C4-2B (cell line): Measurements from ENCODE around the gene SOCS6.

Experiments
- H3K27ac ChIP-seq: fragments of 450-650 bp; 2 replicates; pipeline ENCODE4 v1.5.1; 2017
- ZFX ChIP-seq: fragments of 450-650 bp; IDR thresholded peaks from 2 replicates; pipeline ENCODE4 v1.6.1; 2017
- TF ChIP-seq, protein P1 (sequence below): fragments of 450-650 bp; conservative IDR thresholded peaks from 2 replicates; pipeline ENCODE4 v1.5.1; 2017; ENCODE audit warnings: mild to moderate bottlenecking

Gene SOCS6

DNA sequence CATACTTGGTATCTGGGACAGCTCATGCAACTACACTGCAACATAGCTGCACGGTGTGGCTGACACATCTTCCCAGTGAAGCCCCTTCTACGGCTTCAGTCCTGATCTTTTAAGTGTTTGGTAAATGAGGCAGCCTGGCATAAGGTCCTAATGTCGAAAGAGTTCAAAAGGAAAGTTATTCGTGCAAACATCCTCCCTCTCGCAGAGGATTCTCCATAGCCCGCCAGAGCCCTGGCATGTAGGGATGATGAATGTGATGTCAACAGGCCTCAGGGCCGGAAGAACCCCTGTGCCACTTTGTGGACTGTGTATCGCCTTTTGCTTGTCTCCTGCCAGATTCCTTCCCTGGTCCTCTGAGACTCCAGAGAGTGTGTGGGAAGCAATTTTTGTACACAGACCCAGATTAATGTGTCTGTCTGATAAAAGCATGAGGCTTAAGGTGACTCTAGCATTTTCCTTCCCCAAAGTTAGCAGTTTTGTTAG is 88.5 kb downstream of the SOCS6 start:
- H3K27ac ChIP-seq: no peak overlapping the region
- TF ChIP-seq, protein P1, sequence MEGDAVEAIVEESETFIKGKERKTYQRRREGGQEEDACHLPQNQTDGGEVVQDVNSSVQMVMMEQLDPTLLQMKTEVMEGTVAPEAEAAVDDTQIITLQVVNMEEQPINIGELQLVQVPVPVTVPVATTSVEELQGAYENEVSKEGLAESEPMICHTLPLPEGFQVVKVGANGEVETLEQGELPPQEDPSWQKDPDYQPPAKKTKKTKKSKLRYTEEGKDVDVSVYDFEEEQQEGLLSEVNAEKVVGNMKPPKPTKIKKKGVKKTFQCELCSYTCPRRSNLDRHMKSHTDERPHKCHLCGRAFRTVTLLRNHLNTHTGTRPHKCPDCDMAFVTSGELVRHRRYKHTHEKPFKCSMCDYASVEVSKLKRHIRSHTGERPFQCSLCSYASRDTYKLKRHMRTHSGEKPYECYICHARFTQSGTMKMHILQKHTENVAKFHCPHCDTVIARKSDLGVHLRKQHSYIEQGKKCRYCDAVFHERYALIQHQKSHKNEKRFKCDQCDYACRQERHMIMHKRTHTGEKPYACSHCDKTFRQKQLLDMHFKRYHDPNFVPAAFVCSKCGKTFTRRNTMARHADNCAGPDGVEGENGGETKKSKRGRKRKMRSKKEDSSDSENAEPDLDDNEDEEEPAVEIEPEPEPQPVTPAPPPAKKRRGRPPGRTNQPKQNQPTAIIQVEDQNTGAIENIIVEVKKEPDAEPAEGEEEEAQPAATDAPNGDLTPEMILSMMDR: no peak
- no peak for TF ChIP-seq ZFX

DNA sequence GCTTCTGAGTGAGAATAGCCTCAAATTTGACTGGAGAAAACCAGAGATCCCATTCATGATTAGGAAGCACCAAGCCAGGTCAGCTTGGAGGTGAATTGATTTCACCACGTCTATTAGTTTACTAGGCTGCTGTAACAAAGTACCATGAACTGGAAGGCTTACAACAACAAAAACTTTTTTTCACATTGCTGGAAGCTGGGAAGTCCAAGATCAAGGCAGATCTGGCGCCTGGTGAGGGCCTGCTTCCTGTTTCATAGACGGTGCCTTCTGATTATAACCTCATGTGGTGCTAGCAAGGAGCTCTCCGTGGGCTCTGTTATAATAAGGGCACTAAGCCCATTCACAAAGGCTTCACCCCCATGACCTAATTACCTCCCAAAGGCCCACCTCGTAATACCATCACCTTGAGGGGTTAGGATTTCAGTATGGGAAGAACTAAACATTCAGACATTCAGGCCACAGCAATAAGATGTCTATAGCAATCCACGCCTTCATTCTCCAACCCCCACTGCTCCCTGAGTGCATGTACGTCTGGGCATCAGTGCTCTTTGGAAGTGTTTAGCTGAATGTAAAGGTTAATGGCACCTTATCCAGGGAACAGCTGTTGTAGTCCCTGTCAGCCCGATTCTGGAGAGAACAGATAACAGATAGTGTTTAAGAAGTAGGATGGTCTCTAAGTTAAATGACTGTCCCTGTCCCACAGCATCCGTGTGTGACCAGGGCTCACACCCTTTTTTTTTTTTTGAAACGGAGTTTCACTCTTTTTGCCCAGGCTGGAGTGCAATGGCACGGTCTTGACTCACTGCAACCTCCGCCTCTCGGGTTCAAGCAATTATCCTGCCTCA is 89.2 kb downstream of the SOCS6 start:
- no peak for TF ChIP-seq ZFX
- TF ChIP-seq, protein P1: no peak
- no peak overlapping the region for H3K27ac ChIP-seq
